Hepatic stellate cell (primary cell): Measurements from ENCODE around the gene LRRIQ1.
"Not testable (repeated sequence)": the region's sequence is repeated elsewhere in the genome, so short reads cannot be mapped to it uniquely, and the experiment has no call there.

Experiments
- DNase-seq: peaks from one replicate; pipeline ENCODE4 v3.0.0; 2011; ENCODE audit warnings: low spot score

LRRIQ1 gene, protein sequence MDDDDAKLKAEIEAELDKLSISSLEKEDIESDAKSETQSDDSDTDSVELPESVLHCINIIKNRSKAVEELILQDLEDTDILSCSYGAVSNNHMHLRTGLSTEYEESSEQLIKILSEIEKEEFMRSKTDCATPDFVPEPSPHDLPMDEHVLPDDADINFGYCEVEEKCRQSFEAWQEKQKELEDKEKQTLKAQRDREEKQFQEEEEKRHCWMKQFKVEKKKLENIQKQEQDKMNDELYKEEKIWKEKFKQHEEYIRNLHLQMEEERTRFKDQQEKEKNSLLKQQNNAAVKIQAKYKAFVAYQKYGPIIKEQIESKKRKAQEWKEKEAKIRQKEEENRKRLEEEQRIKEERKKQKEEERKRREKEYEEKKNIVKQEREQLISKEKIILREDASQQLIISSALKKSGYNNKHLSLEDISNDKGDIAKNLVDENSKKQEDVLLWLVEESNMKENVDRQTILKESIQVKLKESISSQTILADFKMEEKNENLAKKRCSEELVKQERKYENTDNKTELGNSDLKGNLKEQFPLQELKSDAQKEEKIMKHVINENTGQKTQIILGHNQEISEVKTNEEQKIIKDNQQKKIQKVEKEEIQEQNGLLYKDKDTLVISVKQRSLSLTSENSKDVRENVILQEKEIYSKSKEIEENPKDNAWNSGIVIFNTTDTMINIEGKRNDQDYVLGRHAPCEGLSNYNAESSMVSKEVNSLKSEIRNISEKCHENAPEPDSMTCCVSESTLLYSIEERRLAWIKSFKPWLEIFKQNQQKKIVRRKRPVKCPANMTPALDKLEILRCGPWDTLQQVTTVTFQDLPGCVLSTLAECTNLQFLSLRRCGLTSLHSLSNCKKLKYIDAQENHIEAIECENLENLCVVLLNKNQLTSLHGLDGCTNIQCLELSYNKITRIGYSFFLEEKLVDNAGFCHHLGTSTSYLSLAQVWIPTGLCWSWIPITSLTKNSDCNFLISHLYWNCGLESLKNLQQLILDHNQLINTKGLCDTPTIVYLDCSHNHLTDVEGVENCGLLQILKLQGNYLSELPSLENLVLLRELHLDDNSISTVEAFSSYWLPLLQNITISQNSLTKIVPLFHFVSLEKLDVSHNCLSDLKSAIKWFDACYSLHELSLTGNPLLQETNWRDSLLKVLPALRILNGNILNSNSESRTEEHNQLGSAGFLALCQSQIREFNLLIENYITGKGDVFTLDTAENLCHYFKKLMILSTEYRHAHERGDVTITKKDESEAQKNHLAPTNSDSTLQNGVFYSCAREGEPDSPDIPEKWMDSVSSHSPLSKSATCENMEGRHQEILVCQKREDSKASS (N-terminal part only)

DNA sequence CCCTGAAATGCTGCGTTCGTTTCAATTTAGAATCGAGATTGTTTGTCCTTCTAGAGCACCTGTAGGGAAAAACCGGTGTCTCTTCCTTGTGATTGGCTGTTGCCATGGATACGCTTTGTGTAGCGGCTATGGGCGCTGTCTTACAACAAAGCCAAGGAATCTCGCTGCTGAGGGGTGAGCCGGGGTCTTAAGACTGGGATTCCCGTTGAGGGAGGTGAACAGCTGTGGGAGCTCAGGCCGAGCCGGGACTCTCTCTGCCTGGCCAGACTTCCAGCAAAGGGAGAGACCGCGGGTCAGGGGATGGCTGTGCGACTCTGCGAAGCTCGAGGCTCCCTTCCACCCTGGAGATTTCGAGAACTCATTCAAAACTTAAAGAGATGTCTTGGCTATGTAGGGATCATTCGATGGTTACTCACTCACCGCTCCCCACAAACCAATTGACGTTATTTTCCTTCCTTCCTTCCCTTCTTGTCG lies at the start of gene LRRIQ1, which contains the start of gene TSPAN19:
LRRIQ1 (plus strand) TSS at position 118 of the 474 bp plus-strand sequence. CDS start 1,826 bp downstream, outside the sequence.
TSPAN19 (minus strand) TSS at position 44 of the 474 bp plus-strand sequence. CDS start 6,331 bp downstream, outside the sequence.
- DNase-seq = peak; percentile 3

DNA sequence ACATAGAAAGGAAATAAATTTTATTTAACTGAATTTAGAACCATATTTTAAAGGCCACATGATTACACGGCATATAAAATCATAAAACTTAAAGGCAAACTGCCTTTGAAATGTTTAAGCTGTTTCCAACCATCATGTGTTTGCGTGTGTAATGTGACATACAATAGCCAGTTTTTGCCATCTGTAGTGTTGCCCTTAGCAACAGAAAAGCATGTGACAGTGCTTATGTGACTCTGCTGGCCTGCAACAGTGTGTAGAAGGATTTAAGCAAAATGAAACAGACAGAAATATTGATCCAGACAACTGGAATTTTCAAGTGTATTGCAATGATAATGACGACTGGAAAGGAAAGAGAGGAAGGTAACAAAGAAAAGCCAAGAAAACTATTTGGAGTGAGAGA lies 49.6 kb upstream of the LRRIQ1 start:
- no peak for DNase-seq

DNA sequence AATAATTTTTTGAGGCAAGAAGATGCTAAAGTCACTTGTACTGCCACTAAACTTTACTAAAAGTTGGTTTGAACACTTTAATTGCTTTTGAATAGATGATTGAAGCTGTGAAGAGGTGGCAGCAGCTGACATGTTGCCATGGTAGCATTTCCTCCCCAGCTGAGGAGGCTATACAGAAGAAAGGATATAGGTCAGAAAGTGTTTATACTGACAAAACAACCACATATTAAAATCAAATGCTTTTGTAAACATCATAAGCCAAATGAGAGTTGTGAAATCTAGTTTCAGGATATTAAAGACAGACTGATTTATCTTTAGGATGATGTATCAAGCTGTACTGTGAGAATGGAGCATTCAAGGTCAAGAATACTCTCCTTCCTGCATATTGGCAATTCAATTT lies 41.7 kb upstream of the LRRIQ1 start:
- DNase-seq = no peak

DNA sequence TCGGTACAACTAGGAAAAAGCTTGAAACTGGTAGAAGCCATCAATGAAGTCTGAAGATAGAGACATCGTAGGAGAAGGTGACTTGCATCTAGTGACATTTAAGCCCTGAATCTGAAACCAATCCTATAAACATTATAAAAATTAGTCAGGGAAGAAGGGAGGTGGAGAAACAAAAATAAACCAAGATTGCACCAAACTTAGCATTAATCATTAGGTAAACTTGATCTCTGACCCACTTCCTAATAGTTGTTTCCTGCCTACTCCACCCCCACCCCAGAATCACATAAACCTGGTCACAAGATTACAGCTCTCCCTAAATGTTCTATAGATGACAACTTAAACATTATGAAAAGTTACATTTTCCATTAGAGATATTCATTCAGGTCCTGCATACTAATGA lies 40.5 kb upstream of the LRRIQ1 start:
- no peak for DNase-seq

DNA sequence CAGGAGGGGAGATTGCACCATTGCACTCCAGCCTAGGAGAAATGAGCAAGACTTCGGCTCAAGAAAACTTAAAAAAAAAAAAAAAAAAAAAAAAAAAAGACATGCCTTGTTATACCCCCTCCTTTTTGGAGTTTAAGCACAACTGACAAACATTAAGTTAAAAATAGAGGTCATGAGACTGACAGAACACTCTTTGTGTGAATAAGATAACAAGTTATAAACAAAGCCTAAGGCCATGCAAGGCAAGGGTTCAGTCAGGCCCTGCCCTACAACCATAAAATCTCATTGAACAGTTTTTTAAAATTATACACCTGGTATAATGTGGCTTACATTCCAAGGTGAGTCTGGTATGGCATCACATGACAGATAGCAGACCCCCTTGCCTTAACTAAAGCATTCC lies 39.4 kb upstream of the LRRIQ1 start:
- DNase-seq = no peak

DNA sequence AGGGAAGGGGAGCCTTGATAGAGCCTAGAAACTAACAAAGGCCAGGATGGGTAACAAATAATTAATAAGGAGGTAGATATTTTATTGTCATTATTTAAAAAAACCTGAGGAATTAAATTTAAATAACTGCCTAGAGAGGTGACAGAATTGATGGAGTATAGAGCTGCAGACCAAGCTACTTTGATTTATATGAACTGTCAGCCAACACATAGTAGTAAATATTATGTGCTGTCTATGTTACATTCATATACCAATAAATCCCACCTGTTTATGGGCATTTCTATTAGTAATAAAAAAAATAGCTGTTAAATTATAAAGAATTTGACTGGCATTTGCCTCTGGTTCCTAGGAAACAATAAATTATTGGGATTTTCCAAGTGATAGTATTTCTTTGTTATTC lies 37.8 kb upstream of the LRRIQ1 start:
- no peak for DNase-seq

DNA sequence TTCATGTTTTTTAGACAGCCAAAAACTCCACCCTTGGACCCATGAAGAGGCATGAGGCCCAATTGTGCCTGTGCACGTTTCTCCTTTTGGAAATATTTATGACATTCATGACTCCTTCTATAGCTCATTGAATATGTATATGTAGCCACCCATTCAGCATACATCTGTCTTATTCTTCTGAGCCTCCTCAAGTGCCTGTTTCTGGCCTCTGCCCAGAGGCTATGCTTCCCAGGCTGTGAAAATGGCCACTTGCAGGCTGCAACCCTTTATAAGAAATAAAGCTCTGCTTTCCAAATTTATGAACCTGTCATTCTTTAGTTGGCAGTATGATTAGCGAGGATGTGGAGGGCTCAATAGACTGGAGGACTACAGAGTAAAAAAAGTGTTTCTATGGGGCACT lies 35.4 kb upstream of the LRRIQ1 start:
- no peak for DNase-seq

DNA sequence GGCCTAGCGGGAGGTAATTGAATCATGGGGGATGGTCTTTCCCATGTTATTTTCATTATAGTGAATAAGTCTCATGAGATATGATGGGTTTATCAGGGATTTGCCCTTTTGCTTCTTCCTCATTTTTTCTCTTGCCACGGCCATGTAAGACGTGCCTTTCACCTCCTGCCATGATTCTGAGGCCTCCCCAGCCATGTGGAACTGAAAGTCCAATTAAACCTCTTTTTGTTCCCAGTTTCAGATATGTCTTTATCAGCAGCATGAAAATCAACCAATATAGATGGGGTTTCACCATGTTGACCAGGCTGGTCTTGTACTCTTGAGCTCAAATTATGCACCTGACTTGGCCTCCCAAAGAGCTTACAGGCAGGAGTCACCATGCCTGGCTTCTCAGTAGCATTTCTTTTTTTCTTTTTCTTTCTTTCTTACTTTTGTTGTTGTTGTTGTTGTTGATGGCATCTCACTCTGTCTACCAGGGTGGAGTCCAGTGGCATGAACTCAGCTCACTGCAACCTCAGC lies 33.3 kb upstream of the LRRIQ1 start:
- no peak for DNase-seq

DNA sequence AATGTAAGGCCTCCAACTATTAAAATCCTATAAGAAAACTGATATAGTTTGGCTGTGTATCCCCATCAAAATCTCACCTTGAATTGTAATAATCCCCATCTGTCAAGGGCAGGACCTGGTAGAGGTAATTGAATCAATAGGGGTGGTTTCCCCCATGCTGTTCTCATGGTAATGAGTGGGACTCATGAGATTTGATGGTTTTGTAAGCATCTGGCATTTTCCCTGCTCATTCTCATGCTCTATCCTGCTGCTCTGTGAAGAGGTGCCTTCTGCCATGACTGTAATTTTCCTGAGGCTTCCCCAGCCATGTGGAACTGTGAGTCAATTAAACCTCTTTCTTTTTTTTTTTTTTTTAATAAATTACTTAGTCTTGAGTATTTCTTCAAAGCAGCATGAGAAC lies 31.9 kb upstream of the LRRIQ1 start:
- DNase-seq = no peak

DNA sequence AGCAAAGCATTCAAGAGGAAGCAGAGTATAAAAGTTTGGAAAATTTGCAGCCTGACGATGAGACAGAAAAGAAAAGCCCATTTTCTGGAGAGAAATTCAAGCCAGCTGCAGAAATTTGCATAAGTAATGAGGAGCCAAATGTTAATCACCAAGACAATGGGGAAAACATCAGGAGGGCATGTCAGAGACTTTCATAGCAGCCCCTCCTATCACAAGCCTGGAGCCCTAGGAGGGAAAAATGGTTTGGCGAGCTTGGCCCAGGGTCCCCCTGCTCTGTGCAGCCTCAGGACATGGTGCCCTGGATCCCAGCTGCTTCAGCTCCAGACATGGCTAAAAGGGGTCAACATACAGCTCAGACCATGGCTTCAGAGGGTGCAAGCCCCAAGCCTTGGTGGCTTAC lies 31.1 kb upstream of the LRRIQ1 start:
- not testable (repeated sequence) for DNase-seq

DNA sequence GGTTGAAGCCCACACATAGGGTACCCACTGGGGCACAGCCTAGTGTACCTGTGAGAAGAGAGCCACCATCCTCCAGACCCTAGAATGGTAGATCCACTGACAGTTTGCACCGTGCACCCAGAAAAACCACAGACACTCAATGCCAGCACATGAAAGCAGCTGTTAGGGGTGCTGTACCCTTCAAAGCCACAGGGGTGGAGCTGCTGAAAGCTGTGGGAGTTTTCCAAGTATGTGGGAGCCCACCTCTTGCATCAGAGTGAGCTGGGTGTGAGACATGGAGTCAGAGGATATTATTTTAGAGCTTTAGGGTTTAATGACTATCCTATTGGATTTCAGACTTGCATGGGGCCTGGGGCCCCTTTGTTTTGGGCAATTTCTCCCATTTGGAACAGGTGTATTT lies 30.5 kb upstream of the LRRIQ1 start:
- DNase-seq = no peak

DNA sequence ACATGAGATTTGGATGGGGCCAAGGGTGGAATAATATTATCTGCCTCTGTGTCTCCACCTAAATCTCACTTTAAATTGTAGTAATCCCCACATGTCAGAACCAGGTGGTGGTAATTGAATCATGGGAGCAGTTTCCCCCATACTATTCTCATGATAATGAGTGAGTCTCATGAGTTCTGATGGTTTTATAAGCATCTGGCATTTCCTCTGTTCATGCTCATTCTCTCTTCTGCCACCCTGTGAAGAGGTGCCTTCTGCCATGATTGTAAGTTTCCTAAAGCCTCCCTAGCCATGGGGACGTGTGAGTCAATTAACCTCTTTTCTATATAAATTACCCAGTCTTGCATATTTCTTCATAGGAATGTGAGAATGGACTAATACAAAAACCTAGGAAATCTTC lies 29.9 kb upstream of the LRRIQ1 start:
- DNase-seq = no peak

DNA sequence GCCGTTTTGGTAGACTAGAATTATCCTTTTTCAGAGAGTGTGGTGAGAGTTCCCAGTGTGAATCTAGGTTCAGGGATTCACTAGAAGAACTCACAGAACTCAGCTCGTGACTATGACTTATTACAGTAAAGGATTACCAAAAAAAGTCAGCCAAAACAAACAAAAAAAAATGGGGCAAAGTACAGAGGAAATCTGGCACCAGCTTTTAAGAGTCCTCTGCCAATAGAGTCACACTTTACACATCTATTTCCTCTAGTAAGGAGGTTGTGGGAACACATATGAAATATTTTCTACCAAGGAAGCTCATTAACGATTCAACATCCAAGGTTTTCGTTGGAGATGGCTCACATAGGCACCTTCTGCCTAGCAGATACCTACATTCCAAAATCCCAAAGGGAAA lies 28.3 kb upstream of the LRRIQ1 start:
- DNase-seq = no peak

DNA sequence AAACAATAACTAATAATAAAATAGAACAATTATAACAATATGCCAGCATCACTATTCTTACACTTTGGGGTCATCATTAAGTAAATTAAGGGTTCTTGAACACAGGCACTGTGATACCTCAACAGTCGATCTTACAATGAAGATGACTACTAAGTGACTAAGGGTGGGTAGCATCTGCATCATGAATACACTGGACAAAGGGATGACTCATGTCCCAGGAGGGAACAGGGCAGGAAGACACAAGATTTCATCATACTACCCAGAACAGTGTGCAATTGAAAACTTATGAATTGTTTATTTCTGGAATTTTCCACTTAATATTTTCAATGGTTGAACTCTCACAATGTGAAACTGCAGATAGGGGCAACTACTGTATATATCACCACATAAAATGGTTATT lies 19.7 kb upstream of the LRRIQ1 start:
- DNase-seq = peak; percentile 21

DNA sequence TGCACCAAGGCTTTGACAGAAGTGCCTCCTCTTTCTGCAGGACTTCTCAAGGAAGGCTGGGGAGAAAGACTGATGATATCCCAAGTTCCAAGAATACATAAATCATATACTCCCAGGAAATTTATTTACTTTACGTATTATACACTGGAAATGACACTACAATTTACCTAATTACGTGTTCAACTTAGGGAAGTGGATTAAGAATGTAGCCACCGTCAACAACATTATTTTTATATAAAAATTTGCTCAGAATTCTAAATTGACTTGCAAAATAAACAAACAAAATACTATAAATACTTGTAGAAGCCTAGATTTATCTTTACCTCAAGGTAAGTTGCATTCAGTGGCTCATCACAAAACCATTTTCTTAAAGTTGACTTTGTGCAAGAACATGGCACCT lies 19.0 kb upstream of the LRRIQ1 start:
- DNase-seq = no peak

DNA sequence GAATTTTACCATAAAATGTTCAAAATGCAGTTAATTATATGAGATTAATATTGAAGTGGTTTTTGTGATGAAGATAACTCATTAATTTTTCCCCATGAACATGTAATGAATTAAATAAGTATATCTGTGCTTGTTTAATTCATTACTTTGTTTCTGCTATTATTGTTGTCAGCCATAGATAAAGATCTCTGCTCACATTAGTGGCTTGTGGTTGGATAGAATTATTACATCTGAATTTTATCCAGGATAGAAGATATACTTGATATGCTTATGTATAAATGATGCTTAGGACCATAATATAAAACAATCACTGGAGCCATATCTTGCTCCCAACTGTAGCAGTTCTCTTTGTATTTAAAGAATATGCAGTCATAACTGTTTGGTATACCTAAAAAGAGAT lies 18.5 kb upstream of the LRRIQ1 start:
- no peak for DNase-seq

DNA sequence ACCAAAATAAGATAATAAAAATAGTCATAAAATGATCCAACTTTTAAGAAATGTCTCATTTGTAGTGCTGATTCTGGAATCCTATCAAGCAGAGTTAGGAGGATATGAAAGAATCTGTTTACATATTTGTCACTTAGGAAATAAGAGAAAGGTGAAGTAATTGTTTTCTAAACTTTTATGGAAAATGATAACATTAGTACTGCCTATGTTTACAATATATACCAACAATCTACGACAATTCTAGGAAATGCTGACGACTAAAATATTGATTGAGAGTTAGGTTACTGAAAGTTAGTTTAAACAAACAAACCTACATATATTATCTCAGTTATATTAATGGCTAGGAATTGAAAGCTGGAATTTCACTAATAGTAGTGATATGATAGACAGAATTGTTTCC lies 18.1 kb upstream of the LRRIQ1 start:
- no peak for DNase-seq

DNA sequence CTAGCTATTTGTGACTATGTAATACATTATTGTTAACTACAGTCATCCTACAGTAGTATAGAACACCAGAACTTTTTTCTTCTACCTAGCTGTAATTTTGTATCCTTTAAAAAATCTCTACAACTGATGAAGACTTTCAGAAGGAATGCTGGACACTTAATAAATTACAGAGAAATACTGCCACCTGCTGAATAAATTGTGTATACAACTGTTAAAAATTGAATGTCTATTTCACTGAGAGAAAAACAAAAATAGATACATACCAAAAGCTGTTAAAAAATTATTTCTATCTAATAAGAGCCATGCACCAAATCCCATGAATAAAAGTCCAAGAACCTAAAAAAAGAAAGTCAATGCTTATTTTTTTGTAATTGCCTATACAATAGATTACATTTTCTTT lies 6.7 kb upstream of the LRRIQ1 start:
- peak; percentile 4 for DNase-seq

DNA sequence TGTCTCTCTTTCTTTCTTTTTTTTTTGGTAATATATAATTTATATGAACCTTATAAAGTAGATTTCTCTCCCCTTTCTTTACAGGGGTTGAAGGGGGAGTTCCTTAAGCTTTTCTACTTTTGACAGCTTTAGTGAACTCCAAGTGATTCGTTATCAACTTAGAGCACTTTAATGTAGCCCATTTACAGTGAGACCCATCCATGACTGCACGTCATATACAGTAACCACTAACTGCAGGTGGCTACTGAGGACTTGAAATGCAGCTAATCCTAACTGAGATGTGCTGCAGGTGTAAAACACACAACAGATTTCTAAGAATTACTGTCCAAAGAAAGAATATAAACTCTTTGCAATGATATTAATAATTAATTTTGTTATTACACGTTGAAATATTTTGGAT lies 582 bp downstream of the LRRIQ1 start:
- no peak for DNase-seq

DNA sequence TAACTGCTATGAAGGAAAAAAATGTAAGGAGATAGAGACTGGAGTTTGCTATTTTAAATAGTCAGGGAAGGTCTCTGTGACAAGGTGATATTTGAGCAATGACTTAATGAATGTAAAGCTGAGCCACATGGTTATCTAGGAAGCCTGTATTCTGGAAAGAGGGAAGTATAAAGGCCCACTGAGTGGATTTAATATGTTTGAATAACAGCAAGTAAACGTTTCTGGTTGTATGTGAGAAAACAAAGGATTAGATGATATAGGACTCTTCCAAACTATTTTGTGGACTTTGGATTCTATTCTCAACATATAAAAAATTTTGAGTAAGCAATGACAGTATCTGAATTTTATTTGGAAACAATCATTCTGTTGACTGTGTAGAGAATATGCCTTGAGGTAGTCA lies 5.2 kb downstream of the LRRIQ1 start:
- DNase-seq = no peak

DNA sequence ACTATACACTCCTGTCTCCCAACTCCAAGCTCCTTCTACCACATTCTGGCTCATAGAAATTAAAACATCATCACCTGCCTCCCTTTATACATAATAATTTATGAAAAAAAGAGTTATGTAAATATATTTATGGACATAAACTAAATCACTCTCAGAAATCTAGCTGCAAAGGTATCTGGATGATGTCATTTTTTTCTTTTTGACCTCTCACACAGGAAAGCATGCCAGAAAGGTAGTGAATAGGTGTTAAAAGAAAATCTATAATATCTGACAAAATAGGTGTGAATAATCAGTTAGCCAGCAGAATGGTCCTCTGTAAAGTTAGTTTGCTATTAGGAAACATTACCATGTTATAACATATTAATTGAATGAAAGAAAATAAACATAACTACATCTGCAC lies 7.7 kb downstream of the LRRIQ1 start:
- no peak for DNase-seq
